ENCODE data around the gene GPR22. TPM values are rescaled to one million over a fixed set of nuclear protein-coding genes. Genes with fewer than 3 reads are reported as not detected.

GPR22 gene
- total RNA-seq, 2 experiments from 2014 or later: not detected

- no peaks in the 10 kb centered on the region for H3K9me3 ChIP-seq (ENCODE audit: control insufficient read depth in 1 of 2, insufficient read depth in 1 of 2, low read length in 2 of 2)
- H3K4me1 ChIP-seq (ENCODE audit: insufficient read depth, low read length): peaks cover 4% of the 10 kb centered on the region
- H3K27ac ChIP-seq (ENCODE audit: low read depth in 1 of 2, low read length in 2 of 2): no peak overlapping the region
- intact Hi-C loops (cut with DNase I, micrococcal nuclease): no loop called here
- peaks cover 31% of the 10 kb centered on the region for H3K36me3 Mint-ChIP-seq (ENCODE audit: low read depth)
- DNase-seq: no peak
- no peak for TF ChIP-seq CTCF (IDR thresholded peaks at IDR 0.05)
- no peak overlapping the region for H3K4me3 Mint-ChIP-seq
- peaks cover 18% of the 10 kb centered on the region for H3K36me3 ChIP-seq (ENCODE audit: insufficient read depth, low read length)
- H3K27me3 Mint-ChIP-seq: no peaks in the 10 kb centered on the region
- CTCF ChIA-PET: interaction anchor here (0.6 kb wide), 1 partner anchor 94 kb away, joined by 3 read pairs; no protein-coding TSS in a partner anchor
- no peaks in the 10 kb centered on the region for H3K27me3 ChIP-seq (ENCODE audit: control insufficient read depth in 1 of 2, insufficient read depth in 2 of 2, low read length in 2 of 2)
- POLR2A ChIA-PET: no interaction called here
- no peaks in the 10 kb centered on the region for H3K9me3 Mint-ChIP-seq
- H3K4me3 ChIP-seq (ENCODE audit: low read length): no peak overlapping the region
- no peak for ATAC-seq (ENCODE audit: poor library complexity)
- H3K27ac Mint-ChIP-seq: no peak overlapping the region
- peaks cover 30% of the 10 kb centered on the region for H3K4me1 Mint-ChIP-seq (ENCODE audit: low read depth)
Measured at GRCh38 chr7:107506674-107507339, 37.0 kb downstream of the GPR22 start.

Other genes starting within 250 kb of the GPR22 start
- gene COG5, start 93.9 kb downstream of the GPR22 start, total RNA-seq: 10 to 100 TPM; 43.4 to 44.5 TPM
- 10 to 100 TPM; 14.3 to 14.4 TPM for gene DUS4L, start 93.9 kb downstream of the GPR22 start, total RNA-seq
- 10 to 100 TPM; 11.0 to 11.7 TPM for gene BCAP29, start 110.2 kb downstream of the GPR22 start, total RNA-seq
- gene SLC26A4, start 190.8 kb downstream of the GPR22 start, total RNA-seq: not detected